Measurements from ENCODE around the gene CNNM2. TPM values are rescaled to one million over a fixed set of nuclear protein-coding genes. Genes with fewer than 3 reads are reported as not detected.

The CNNM2 gene
- total RNA-seq, 1 experiment from 2014 or later: 7.2 TPM

DNA sequence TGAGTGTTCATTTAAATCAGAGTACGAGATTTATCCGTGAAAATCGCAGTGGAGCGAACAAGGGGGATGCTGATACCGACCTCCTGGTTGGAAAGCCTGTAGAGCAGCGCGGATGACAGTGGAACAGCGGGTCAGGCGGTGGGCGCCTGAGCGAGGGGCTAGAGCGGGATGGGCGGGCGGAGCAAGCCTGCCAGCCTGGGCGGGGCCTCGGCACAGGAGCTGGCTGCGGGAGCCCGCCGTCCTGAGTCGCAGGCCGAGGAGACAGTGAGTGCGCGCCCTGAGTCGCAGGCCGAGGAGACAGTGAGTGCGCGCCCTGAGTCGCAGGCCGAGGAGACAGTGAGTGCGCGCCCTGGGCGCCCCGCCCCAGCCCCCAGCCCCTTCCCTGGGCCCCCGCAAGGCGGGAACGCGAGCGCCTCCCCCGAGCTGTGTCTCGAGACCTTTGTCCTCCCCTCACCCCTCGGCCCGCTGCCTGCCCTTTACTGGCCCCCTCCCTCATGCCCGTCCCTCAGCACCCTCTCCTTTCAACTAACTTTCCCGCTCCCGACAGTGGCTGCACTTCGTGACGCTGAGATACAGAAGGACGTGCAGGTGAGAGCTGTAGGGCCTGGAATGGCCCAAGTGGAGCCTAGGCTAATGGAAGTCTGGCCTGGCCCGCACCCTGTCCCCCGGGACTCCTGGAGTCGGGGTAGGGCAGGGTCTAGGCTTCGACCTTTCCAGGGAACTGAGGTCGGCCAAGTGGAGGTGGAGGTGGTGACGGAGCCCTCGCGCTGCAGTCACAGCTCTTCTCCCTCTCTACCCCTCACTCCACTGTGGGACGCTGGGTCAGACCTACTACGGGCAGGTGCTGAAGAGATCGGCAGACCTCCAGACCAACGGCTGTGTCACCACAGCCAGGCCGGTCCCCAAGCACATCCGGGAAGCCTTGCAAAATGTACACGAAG, 48.6 kb upstream of the CNNM2 start, which contains the start of gene AS3MT:
Gene AS3MT (plus strand): TSS at position 213 of the 941 bp plus-strand sequence. CDS start 123 bp downstream, at position 336.
- TSS peak; percentile 32 for BruUV-seq (replicated peaks)
- Histone ChIP-seq H3K9me3 (ENCODE audit: low read length) (no peaks in the 10 kb centered on the region), H3K79me2 (ENCODE audit: low read length) (no peaks in the 10 kb centered on the region), H3K27ac (ENCODE audit: low read length) (no peak within 1 kb of the TSS), H3K4me2 (ENCODE audit: low read length) (peak within 1 kb of the TSS; percentile 85), H3K27me3 (ENCODE audit: low read length) (no peaks in the 10 kb centered on the region), H3K4me3 (ENCODE audit: low read length) (peak within 1 kb of the TSS; percentile 69), H3K9ac (ENCODE audit: low read length) (peak within 1 kb of the TSS; percentile 8), H3K4me1 (ENCODE audit: insufficient read depth, low read length) (no peaks in the 10 kb centered on the region), H2AFZ (ENCODE audit: low read length) (peak within 1 kb of the TSS; percentile 70), H3F3A (ENCODE audit: low read length, unreplicated experiment) (no peaks in the 10 kb centered on the region), H3K36me3 (ENCODE audit: low read depth, low read length) (no peaks in the 10 kb centered on the region), H3K9me2 (replicated peaks; ENCODE audit: low read length) (no peaks in the 10 kb centered on the region), H4K20me1 (ENCODE audit: low read length) (no peaks in the 10 kb centered on the region)
- DNase-seq (peak; percentile 23), ATAC-seq (peak; percentile 96)
- intact Hi-C loops (cut with micrococcal nuclease): no loop called here
- ChIA-PET CTCF (no interaction called here), POLR2A (ENCODE audit: unreplicated experiment) (no interaction called here)
- TF ChIP-seq, protein P1, sequence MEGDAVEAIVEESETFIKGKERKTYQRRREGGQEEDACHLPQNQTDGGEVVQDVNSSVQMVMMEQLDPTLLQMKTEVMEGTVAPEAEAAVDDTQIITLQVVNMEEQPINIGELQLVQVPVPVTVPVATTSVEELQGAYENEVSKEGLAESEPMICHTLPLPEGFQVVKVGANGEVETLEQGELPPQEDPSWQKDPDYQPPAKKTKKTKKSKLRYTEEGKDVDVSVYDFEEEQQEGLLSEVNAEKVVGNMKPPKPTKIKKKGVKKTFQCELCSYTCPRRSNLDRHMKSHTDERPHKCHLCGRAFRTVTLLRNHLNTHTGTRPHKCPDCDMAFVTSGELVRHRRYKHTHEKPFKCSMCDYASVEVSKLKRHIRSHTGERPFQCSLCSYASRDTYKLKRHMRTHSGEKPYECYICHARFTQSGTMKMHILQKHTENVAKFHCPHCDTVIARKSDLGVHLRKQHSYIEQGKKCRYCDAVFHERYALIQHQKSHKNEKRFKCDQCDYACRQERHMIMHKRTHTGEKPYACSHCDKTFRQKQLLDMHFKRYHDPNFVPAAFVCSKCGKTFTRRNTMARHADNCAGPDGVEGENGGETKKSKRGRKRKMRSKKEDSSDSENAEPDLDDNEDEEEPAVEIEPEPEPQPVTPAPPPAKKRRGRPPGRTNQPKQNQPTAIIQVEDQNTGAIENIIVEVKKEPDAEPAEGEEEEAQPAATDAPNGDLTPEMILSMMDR (conservative IDR thresholded peaks at IDR 0.05; ENCODE audit: low read depth, low read length): no peak
- TF ChIP-seq EZH2 (IDR thresholded peaks at IDR 0.05; ENCODE audit: low read length, unreplicated experiment) (no peak), EZH2phosphoT487 (IDR thresholded peaks at IDR 0.05; ENCODE audit: borderline replicate concordance, low read length) (no peak)

DNA sequence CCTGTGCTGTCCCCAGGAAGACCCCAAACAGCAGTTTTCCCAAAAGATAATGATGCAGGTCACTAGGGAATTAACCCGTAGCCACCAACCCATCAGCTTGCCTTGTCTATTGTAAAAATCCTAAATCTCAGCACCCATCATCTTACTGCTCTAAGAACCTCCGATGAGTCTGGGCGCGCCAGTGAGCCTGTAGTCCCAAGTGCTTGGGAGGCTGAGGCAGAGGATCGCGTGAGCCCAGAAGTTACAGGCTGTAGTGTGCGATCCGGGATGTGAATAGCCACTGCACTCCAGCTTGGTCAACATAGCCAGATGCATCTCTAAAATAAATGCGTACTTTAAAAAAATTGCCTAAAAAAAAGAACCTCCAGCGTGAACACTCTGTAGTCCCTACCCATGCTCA, 47.9 kb upstream of the CNNM2 start:
- Histone ChIP-seq H3K9me3 (ENCODE audit: low read length) (no peaks in the 10 kb centered on the region), H3K9me2 (replicated peaks; ENCODE audit: low read length) (no peaks in the 10 kb centered on the region), H4K20me1 (ENCODE audit: low read length) (no peaks in the 10 kb centered on the region), H3K4me1 (ENCODE audit: insufficient read depth, low read length) (no peaks in the 10 kb centered on the region), H3K79me2 (ENCODE audit: low read length) (no peaks in the 10 kb centered on the region), H3F3A (ENCODE audit: low read length, unreplicated experiment) (no peaks in the 10 kb centered on the region), H3K27me3 (ENCODE audit: low read length) (no peaks in the 10 kb centered on the region), H3K27ac (ENCODE audit: low read length) (no peak overlapping the region), H3K4me2 (ENCODE audit: low read length) (no peak overlapping the region), H2AFZ (ENCODE audit: low read length) (no peak overlapping the region), H3K4me3 (ENCODE audit: low read length) (no peak overlapping the region), H3K36me3 (ENCODE audit: low read depth, low read length) (no peaks in the 10 kb centered on the region), H3K9ac (ENCODE audit: low read length) (no peak overlapping the region)
- TF ChIP-seq, protein P1 (conservative IDR thresholded peaks at IDR 0.05; ENCODE audit: low read depth, low read length): no peak
- TF ChIP-seq EZH2phosphoT487 (IDR thresholded peaks at IDR 0.05; ENCODE audit: borderline replicate concordance, low read length): no peak
- no peak for TF ChIP-seq EZH2 (IDR thresholded peaks at IDR 0.05; ENCODE audit: low read length, unreplicated experiment)
- ATAC-seq: no peak
- no peak for DNase-seq
- CTCF ChIA-PET: no interaction called here
- intact Hi-C loops (cut with micrococcal nuclease): no loop called here
- no TSS peak for BruUV-seq (replicated peaks)
- POLR2A ChIA-PET (ENCODE audit: unreplicated experiment): no interaction called here

DNA sequence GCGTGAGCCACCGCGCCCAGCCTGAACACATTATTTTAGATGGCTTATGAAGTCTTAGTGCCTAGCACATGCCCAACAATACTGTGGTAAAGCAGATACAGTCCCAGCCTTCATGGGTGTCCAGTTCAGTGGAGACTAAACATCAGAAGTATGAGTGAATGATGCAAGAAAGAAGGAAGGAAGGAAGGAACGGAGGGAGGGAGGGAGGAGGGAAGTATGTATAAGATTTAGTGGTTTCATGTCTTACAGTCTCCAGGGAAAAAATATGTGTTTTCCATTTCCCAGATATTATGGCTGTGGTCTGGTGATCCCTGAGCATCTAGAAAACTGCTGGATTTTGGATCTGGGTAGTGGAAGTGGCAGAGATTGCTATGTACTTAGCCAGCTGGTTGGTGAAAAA, 45.9 kb upstream of the CNNM2 start:
- POLR2A ChIA-PET (ENCODE audit: unreplicated experiment): no interaction called here
- no TSS peak for BruUV-seq (replicated peaks)
- no peak for ATAC-seq

More for the DNA sequence above, 45.9 kb upstream of the CNNM2 start:
- no peaks in the 10 kb centered on the region for H3K9me3 ChIP-seq (ENCODE audit: low read length)
- H3K79me2 ChIP-seq (ENCODE audit: low read length): no peaks in the 10 kb centered on the region
- H3K27me3 ChIP-seq (ENCODE audit: low read length): no peaks in the 10 kb centered on the region
- no peak overlapping the region for H3K4me2 ChIP-seq (ENCODE audit: low read length)
- no peaks in the 10 kb centered on the region for H3K9me2 ChIP-seq (replicated peaks; ENCODE audit: low read length)
- H4K20me1 ChIP-seq (ENCODE audit: low read length): no peaks in the 10 kb centered on the region
- H3K4me3 ChIP-seq (ENCODE audit: low read length): no peak overlapping the region
- intact Hi-C loops (cut with micrococcal nuclease): no loop called here
- H3K27ac ChIP-seq (ENCODE audit: low read length): no peak overlapping the region
- no peaks in the 10 kb centered on the region for H3K36me3 ChIP-seq (ENCODE audit: low read depth, low read length)
- TF ChIP-seq, protein P1 (conservative IDR thresholded peaks at IDR 0.05; ENCODE audit: low read depth, low read length): no peak
- no peak for TF ChIP-seq EZH2phosphoT487 (IDR thresholded peaks at IDR 0.05; ENCODE audit: borderline replicate concordance, low read length)
- no peak for TF ChIP-seq EZH2 (IDR thresholded peaks at IDR 0.05; ENCODE audit: low read length, unreplicated experiment)
- no peak for DNase-seq
- H3K4me1 ChIP-seq (ENCODE audit: insufficient read depth, low read length): no peaks in the 10 kb centered on the region
- CTCF ChIA-PET: no interaction called here
- H3F3A ChIP-seq (ENCODE audit: low read length, unreplicated experiment): no peaks in the 10 kb centered on the region
- no peak overlapping the region for H2AFZ ChIP-seq (ENCODE audit: low read length)
- H3K9ac ChIP-seq (ENCODE audit: low read length): no peak overlapping the region
